ENCODE data around the gene AHNAK2.

DNA sequence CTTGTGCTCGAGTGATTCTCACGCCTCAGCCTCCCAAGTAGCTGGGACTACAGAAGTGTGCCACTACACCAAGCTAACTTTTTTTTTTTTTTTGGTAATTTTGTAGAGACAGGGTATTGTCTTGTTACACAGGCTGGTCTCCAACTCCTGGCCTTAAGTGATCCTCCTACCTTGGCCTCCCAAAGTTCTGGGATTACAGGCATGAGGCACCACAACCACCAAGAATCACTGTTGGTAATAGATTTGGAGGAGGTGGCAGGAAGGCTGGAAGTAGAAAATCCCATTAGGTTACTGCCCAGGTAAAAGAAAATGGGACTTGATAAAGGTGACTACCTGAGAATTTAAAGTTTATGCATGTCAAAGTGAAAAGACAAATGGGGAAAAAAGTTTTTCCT lies 44.1 kb upstream of the AHNAK2 start:
- TF ChIP-seq, protein P1, sequence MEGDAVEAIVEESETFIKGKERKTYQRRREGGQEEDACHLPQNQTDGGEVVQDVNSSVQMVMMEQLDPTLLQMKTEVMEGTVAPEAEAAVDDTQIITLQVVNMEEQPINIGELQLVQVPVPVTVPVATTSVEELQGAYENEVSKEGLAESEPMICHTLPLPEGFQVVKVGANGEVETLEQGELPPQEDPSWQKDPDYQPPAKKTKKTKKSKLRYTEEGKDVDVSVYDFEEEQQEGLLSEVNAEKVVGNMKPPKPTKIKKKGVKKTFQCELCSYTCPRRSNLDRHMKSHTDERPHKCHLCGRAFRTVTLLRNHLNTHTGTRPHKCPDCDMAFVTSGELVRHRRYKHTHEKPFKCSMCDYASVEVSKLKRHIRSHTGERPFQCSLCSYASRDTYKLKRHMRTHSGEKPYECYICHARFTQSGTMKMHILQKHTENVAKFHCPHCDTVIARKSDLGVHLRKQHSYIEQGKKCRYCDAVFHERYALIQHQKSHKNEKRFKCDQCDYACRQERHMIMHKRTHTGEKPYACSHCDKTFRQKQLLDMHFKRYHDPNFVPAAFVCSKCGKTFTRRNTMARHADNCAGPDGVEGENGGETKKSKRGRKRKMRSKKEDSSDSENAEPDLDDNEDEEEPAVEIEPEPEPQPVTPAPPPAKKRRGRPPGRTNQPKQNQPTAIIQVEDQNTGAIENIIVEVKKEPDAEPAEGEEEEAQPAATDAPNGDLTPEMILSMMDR (conservative IDR thresholded peaks at IDR 0.05), result no peak
- no peak for TF ChIP-seq ZFX (IDR thresholded peaks at IDR 0.05)
